ENCODE results near the gene COL6A3. TPM values are rescaled to one million over a fixed set of nuclear protein-coding genes. Genes with fewer than 3 reads are reported as not detected.

The COL6A3 gene
- total RNA-seq, 1 experiment from 2014 or later, result 45.0 TPM

DNA sequence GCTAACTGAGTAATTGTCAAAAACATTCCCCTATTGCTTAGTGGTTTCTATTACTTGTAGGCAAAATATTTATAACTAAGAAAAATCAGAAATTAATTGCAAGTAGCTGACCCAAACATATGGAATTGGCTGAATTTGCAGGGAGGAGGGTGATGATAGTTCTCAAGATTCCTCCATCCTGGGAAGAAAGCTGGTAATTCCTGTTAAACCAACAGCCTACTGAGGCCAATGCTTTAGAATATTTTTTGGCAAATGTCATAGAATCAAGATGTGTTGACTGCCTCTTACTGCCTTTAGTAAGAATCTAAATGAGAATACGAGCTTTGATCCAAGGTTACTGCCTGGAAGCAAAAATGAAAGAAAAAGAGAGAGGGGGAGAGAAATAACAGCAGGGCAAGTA lies 120.0 kb downstream of the COL6A3 start:
- H3K9me2 ChIP-seq (replicated peaks; ENCODE audit: low read length), result no peaks in the 10 kb centered on the region
- no peak overlapping the region for H3K9ac ChIP-seq (ENCODE audit: low read length)
- H3K27ac ChIP-seq (ENCODE audit: low read length), result no peak overlapping the region

DNA sequence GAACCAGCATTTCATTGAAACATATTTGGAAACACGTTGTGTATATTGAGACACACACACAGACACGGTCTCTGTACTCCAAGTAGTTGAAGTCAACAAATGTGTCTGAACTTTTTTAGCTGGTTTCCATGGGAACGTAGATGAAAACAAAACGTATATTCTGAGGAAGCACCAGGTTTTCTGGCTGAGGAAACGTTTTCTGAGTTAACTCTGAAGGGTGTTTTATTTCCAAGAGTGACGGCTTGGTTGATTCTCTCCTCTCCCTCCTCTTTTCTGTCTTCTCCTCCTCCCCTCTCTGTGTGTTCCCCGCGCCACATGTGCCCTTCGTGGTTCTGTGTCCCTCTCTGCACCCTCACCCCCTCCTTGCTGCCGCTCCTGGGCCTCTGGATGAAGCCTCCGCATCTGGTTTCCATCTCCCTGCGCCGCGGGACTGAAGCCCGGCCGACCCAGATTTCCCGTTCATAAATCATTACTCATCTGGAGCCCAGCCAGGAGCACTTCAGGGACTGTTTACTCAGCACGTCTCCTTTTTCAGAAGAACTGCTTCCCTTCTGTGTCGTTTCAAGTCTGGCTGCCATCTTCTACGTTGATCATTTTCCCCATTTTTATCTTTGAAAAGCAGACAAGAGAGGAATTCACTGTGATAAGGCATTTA lies 122.7 kb downstream of the COL6A3 start:
- H3K27ac ChIP-seq (ENCODE audit: low read length), result peak overlapping the region; percentile 66
- POLR2A ChIA-PET (ENCODE audit: unreplicated experiment), result interaction anchor here (0.5 kb wide), 1 partner anchor 36 kb away, joined by 3 read pairs; no protein-coding TSS in a partner anchor
- no peaks in the 10 kb centered on the region for H4K20me1 ChIP-seq (ENCODE audit: low read length)
- H3K4me3 ChIP-seq (ENCODE audit: low read length), result peak overlapping the region; percentile 48
- BruUV-seq (replicated peaks), result no TSS peak
- CTCF ChIA-PET, result no interaction called here
- no peaks in the 10 kb centered on the region for H3K9me3 ChIP-seq (ENCODE audit: low read length)
- no peaks in the 10 kb centered on the region for H3K27me3 ChIP-seq (ENCODE audit: low read length)
- H3K4me2 ChIP-seq (ENCODE audit: low read length), result peak overlapping the region; percentile 79
- H2AFZ ChIP-seq (ENCODE audit: low read length), result peak overlapping the region; percentile 70
- peak; percentile 98 for DNase-seq
- intact Hi-C loops (cut with micrococcal nuclease), result loop anchor here (1.0 to 10.0 kb wide), 2 partner anchors 38 to 116 kb away; no protein-coding TSS in a partner anchor
- no peaks in the 10 kb centered on the region for H3K36me3 ChIP-seq (ENCODE audit: low read depth, low read length)
- H3F3A ChIP-seq (ENCODE audit: low read length, unreplicated experiment), result no peaks in the 10 kb centered on the region
- H3K4me1 ChIP-seq (ENCODE audit: insufficient read depth, low read length), result peaks cover 22% of the 10 kb centered on the region
- no peak for TF ChIP-seq CTCF (conservative IDR thresholded peaks at IDR 0.05; ENCODE audit: low read depth, low read length)
- no peak for TF ChIP-seq EZH2 (IDR thresholded peaks at IDR 0.05; ENCODE audit: low read length, unreplicated experiment)
- TF ChIP-seq EZH2phosphoT487 (IDR thresholded peaks at IDR 0.05; ENCODE audit: borderline replicate concordance, low read length), result no peak
- ATAC-seq, result peak; percentile 82
- H3K9ac ChIP-seq (ENCODE audit: low read length), result peak overlapping the region; percentile 39
- no peaks in the 10 kb centered on the region for H3K9me2 ChIP-seq (replicated peaks; ENCODE audit: low read length)
- no peaks in the 10 kb centered on the region for H3K79me2 ChIP-seq (ENCODE audit: low read length)

More for the DNA sequence above, 120.0 kb downstream of the COL6A3 start:
- H3F3A ChIP-seq (ENCODE audit: low read length, unreplicated experiment), result no peaks in the 10 kb centered on the region
- H3K9me3 ChIP-seq (ENCODE audit: low read length), result no peaks in the 10 kb centered on the region
- POLR2A ChIA-PET (ENCODE audit: unreplicated experiment), result no interaction called here
- intact Hi-C loops (cut with micrococcal nuclease), result loop anchor here (10.0 kb wide), 1 partner anchor 119 kb away; no protein-coding TSS in a partner anchor
- ATAC-seq (no peak), DNase-seq (no peak)
- H3K4me3 ChIP-seq (ENCODE audit: low read length), result no peak overlapping the region
- no peak overlapping the region for H3K4me2 ChIP-seq (ENCODE audit: low read length)
- no peak for TF ChIP-seq EZH2 (IDR thresholded peaks at IDR 0.05; ENCODE audit: low read length, unreplicated experiment)
- TF ChIP-seq CTCF (conservative IDR thresholded peaks at IDR 0.05; ENCODE audit: low read depth, low read length), result no peak
- no peak for TF ChIP-seq EZH2phosphoT487 (IDR thresholded peaks at IDR 0.05; ENCODE audit: borderline replicate concordance, low read length)
- no peaks in the 10 kb centered on the region for H3K79me2 ChIP-seq (ENCODE audit: low read length)
- no peaks in the 10 kb centered on the region for H3K36me3 ChIP-seq (ENCODE audit: low read depth, low read length)
- no peak overlapping the region for H2AFZ ChIP-seq (ENCODE audit: low read length)
- H4K20me1 ChIP-seq (ENCODE audit: low read length), result no peaks in the 10 kb centered on the region
- H3K4me1 ChIP-seq (ENCODE audit: insufficient read depth, low read length), result peaks cover 29% of the 10 kb centered on the region
- BruUV-seq (replicated peaks), result no TSS peak
- CTCF ChIA-PET, result no interaction called here
- H3K27me3 ChIP-seq (ENCODE audit: low read length), result no peaks in the 10 kb centered on the region

- intact Hi-C loops (cut with micrococcal nuclease), result loop anchor here (10.0 kb wide), 1 partner anchor 115 kb away; no protein-coding TSS in a partner anchor
- CTCF ChIA-PET, result no interaction called here
- H2AFZ ChIP-seq (ENCODE audit: low read length), result 0 out of 2 replicates have a peak overlapping the region, but pooled peaks have one; percentile 24
These were observed 123.7 kb downstream of the COL6A3 start for GRCh38 chr2:237290261-237290660.

More at GRCh38 chr2:237290261-237290660, 123.7 kb downstream of the COL6A3 start:
- Histone ChIP-seq H3K9me2 (replicated peaks; ENCODE audit: low read length) (no peaks in the 10 kb centered on the region), H4K20me1 (ENCODE audit: low read length) (no peaks in the 10 kb centered on the region), H3K9ac (ENCODE audit: low read length) (no peak overlapping the region; the same call in 1 of the 2 replicates), H3K4me1 (ENCODE audit: insufficient read depth, low read length) (peaks cover 22% of the 10 kb centered on the region), H3K9me3 (ENCODE audit: low read length) (no peaks in the 10 kb centered on the region), H3K36me3 (ENCODE audit: low read depth, low read length) (no peaks in the 10 kb centered on the region), H3F3A (ENCODE audit: low read length, unreplicated experiment) (no peaks in the 10 kb centered on the region), H3K4me3 (ENCODE audit: low read length) (no peak overlapping the region; the same call in 1 of the 2 replicates), H3K79me2 (ENCODE audit: low read length) (no peaks in the 10 kb centered on the region), H3K4me2 (ENCODE audit: low read length) (peak overlapping the region; percentile 79), H3K27me3 (ENCODE audit: low read length) (no peaks in the 10 kb centered on the region), H3K27ac (ENCODE audit: low read length) (peak overlapping the region; percentile 66; the same call in 1 of the 2 replicates)
- DNase-seq, result peak; percentile 67
- no TSS peak for BruUV-seq (replicated peaks)
- ATAC-seq, result peak; percentile 75
- POLR2A ChIA-PET (ENCODE audit: unreplicated experiment), result no interaction called here
- TF ChIP-seq EZH2phosphoT487 (IDR thresholded peaks at IDR 0.05; ENCODE audit: borderline replicate concordance, low read length), result no peak
- no peak for TF ChIP-seq EZH2 (IDR thresholded peaks at IDR 0.05; ENCODE audit: low read length, unreplicated experiment)
- TF ChIP-seq CTCF (conservative IDR thresholded peaks at IDR 0.05; ENCODE audit: low read depth, low read length), result no peak

Measured in PC-3 (cell line).